ENCODE data around the gene NOL9. TPM values are rescaled to one million over a fixed set of nuclear protein-coding genes. Genes with fewer than 3 reads are reported as not detected.

NOL9 gene
- polyA plus RNA-seq, 1 of the 3 experiments (the other 2 are of a cell fraction), result 7.1 TPM

DNA sequence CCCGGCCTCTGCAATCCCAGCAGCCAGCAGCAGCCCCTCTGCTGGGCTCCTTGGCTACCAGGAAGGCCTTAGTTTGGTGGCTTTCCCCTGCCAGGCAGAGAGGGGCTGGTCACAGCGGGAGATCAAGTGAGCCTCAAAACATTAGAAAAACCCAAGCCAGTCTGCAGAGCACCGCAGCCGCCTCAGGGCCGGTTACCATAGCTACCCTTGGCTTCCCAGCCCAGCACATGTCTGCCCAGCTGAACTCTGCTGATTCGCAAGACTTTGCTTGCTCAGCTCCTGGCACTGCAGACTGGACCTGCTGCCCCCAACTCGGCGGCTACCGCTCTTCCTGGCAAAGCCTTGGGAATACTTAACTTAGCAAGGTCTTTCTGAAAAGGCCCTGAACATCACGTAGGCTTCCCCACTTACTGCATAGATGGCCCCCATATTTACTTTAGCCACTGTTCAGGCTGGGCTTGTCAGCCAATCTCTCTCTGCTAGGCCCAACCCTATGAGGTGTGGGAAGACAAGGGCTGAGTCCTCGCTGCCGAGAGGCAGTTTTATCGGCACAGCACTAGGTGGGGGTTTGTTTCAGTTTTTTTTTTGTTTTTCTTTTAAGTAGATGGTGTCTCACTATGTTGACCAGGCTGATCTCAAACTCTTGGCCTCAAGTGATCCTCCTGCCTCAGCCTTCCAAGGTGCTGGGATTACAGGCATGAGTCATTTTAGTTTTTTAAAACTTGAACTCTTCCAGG lies 34.2 kb downstream of the NOL9 start:
- Histone ChIP-seq H3K9me3 (no peaks in the 10 kb centered on the region), H3F3A (replicated peaks; ENCODE audit: insufficient read depth) (peaks cover 24% of the 10 kb centered on the region), H3K9me2 (no peaks in the 10 kb centered on the region), H3K4me1 (ENCODE audit: control insufficient read depth in 1 of 2, insufficient read depth in 2 of 2, low read depth in 1 of 2, low read length in 1 of 2) (peaks cover 0 to 41% of the 10 kb centered on the region in 2 experiments; a peak in 3 of 4 replicates), H3K9ac (no peak overlapping the region), H3K79me2 (ENCODE audit: insufficient read depth) (no peaks in the 10 kb centered on the region), H3K36me3 (replicated peaks in 1 of 2; ENCODE audit: control insufficient read depth in 1 of 2, insufficient read depth in 2 of 2, low read length in 1 of 2) (no peaks in the 10 kb centered on the region), H3K27ac (ENCODE audit: low read depth in 2 of 2, low read length in 1 of 2) (peak overlapping the region; percentile 35 to 95; a peak in 3 of 4 replicates), H3K4me3 (ENCODE audit: low read depth in 2 of 2, low read length in 1 of 2) (no peak overlapping the region), H3K4me2 (peak overlapping the region; percentile 24; the same call in 1 of the 2 replicates), H4K20me1 (ENCODE audit: insufficient read depth) (no peaks in the 10 kb centered on the region), H3K27me3 (ENCODE audit: insufficient read depth) (no peaks in the 10 kb centered on the region), H2AFZ (ENCODE audit: low read depth) (no peak overlapping the region)
- WGBS (ENCODE audit: low lambda C conversion rate), result 40% methylated on average over 12 of the region's 13 CpGs
- TF ChIP-seq, protein P1, sequence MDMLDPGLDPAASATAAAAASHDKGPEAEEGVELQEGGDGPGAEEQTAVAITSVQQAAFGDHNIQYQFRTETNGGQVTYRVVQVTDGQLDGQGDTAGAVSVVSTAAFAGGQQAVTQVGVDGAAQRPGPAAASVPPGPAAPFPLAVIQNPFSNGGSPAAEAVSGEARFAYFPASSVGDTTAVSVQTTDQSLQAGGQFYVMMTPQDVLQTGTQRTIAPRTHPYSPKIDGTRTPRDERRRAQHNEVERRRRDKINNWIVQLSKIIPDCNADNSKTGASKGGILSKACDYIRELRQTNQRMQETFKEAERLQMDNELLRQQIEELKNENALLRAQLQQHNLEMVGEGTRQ (IDR thresholded peaks at IDR 0.05; ENCODE audit: borderline replicate concordance, low read depth, low read length), result no peak
- TF ChIP-seq MXI1 (IDR thresholded peaks at IDR 0.05; ENCODE audit: low read depth, low read length), result peak; percentile 99
- TF ChIP-seq RAD21 (IDR thresholded peaks at IDR 0.05; ENCODE audit: low read length), result peak; percentile 25
- no peak for TF ChIP-seq YY1 (IDR thresholded peaks at IDR 0.05; ENCODE audit: low read depth)
- TF ChIP-seq POLR2AphosphoS5 (IDR thresholded peaks at IDR 0.05; ENCODE audit: low read depth, low read length), result no peak
- TF ChIP-seq FOXJ3 (CRISPR knock-in tag; IDR thresholded peaks at IDR 0.05), result 0 out of 2 replicates have a peak, but pooled peaks have one; percentile 61
- no peak for TF ChIP-seq MEF2A (IDR thresholded peaks at IDR 0.05; ENCODE audit: borderline replicate concordance, low read depth)
- TF ChIP-seq CHD2 (IDR thresholded peaks at IDR 0.05; ENCODE audit: low read length, partially characterized antibody), result peak; percentile 8
- no peak for TF ChIP-seq GATA2 (CRISPR knock-in tag; IDR thresholded peaks at IDR 0.05)
- TF ChIP-seq EP300 (IDR thresholded peaks at IDR 0.05; ENCODE audit: borderline replicate concordance in 1 of 2, low read depth in 1 of 2, low read length in 1 of 2), result peak in 1 of 2 experiments; percentile 60; a peak in 2 of 4 replicates
- TF ChIP-seq, protein P2, sequence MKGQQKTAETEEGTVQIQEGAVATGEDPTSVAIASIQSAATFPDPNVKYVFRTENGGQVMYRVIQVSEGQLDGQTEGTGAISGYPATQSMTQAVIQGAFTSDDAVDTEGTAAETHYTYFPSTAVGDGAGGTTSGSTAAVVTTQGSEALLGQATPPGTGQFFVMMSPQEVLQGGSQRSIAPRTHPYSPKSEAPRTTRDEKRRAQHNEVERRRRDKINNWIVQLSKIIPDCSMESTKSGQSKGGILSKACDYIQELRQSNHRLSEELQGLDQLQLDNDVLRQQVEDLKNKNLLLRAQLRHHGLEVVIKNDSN (IDR thresholded peaks at IDR 0.05; ENCODE audit: borderline replicate concordance, low read depth), result no peak
- TF ChIP-seq, protein P3, sequence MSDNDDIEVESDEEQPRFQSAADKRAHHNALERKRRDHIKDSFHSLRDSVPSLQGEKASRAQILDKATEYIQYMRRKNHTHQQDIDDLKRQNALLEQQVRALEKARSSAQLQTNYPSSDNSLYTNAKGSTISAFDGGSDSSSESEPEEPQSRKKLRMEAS (IDR thresholded peaks at IDR 0.05; ENCODE audit: low read depth), result peak; percentile 57
- TF ChIP-seq RXRA (IDR thresholded peaks at IDR 0.05; ENCODE audit: borderline replicate concordance, low read depth), result no peak
- CTCF ChIA-PET, result interaction anchor here (0.6 to 23.4 kb wide), 9 partner anchors 18 to 818 kb away, joined by 3 to 439 read pairs (median 4); partner anchors contain the start of genes PLEKHG5 and TNFRSF25
- peak; percentile 82 for DNase-seq
- POLR2A ChIA-PET, result interaction anchor here (0.7 to 1.0 kb wide), 4 partner anchors 13 to 25 kb away, joined by 3 to 8 read pairs (median 4); no protein-coding TSS in a partner anchor

DNA sequence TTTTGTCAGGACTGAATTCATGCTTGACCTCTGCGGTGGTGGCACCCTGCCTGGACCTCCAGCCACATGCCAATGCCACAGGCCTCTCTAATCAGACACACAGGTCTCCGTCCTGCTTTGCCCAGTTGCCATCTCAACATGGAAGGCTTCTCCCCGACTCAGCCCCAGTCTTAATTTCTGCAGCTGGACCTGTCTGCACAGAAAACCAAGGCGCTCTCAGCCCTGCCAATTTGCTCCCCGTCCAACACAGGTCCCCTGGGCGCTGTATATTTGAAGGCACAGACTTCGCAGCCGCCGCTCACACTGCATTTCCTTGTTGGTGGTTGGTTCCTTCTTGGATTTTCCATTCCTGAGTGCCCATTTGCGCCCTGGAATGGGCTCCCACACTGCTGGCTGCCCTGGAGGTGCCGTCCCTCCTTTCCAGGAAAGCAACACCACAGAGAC lies 34.8 kb downstream of the NOL9 start:
- peak; percentile 22 for DNase-seq
- peaks cover 24% of the 10 kb centered on the region for H3F3A ChIP-seq (replicated peaks; ENCODE audit: insufficient read depth)
- H3K4me2 ChIP-seq, result peak overlapping the region; percentile 24; the same call in 1 of the 2 replicates
- no peaks in the 10 kb centered on the region for H3K27me3 ChIP-seq (ENCODE audit: insufficient read depth)
- no peak overlapping the region for H3K9ac ChIP-seq
- peak overlapping the region; percentile 35 to 95; a peak in 3 of 4 replicates for H3K27ac ChIP-seq (ENCODE audit: low read depth in 2 of 2, low read length in 1 of 2)
- no peaks in the 10 kb centered on the region for H3K79me2 ChIP-seq (ENCODE audit: insufficient read depth)
- no peak overlapping the region for H2AFZ ChIP-seq (ENCODE audit: low read depth)
- CTCF ChIA-PET, result interaction anchor here (0.6 to 23.4 kb wide), 9 partner anchors 18 to 818 kb away, joined by 3 to 439 read pairs (median 4); partner anchors contain the start of genes PLEKHG5 and TNFRSF25
- WGBS (ENCODE audit: low lambda C conversion rate), result 81% methylated on average over 10 of the region's 11 CpGs
- no peaks in the 10 kb centered on the region for H4K20me1 ChIP-seq (ENCODE audit: insufficient read depth)
- TF ChIP-seq EP300 (IDR thresholded peaks at IDR 0.05; ENCODE audit: borderline replicate concordance in 1 of 2, low read depth in 1 of 2, low read length in 1 of 2), result no peak
- TF ChIP-seq, protein P4, sequence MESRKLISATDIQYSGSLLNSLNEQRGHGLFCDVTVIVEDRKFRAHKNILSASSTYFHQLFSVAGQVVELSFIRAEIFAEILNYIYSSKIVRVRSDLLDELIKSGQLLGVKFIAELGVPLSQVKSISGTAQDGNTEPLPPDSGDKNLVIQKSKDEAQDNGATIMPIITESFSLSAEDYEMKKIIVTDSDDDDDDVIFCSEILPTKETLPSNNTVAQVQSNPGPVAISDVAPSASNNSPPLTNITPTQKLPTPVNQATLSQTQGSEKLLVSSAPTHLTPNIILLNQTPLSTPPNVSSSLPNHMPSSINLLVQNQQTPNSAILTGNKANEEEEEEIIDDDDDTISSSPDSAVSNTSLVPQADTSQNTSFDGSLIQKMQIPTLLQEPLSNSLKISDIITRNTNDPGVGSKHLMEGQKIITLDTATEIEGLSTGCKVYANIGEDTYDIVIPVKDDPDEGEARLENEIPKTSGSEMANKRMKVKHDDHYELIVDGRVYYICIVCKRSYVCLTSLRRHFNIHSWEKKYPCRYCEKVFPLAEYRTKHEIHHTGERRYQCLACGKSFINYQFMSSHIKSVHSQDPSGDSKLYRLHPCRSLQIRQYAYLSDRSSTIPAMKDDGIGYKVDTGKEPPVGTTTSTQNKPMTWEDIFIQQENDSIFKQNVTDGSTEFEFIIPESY (IDR thresholded peaks at IDR 0.05; ENCODE audit: borderline replicate concordance, low read depth), result no peak
- no peak for TF ChIP-seq NRF1 (IDR thresholded peaks at IDR 0.05; ENCODE audit: low read depth, low read length)
- H3K9me3 ChIP-seq, result no peaks in the 10 kb centered on the region
- no peaks in the 10 kb centered on the region for H3K9me2 ChIP-seq
- H3K4me3 ChIP-seq (ENCODE audit: low read depth in 2 of 2, low read length in 1 of 2), result no peak overlapping the region
- H3K4me1 ChIP-seq (ENCODE audit: control insufficient read depth in 1 of 2, insufficient read depth in 2 of 2, low read depth in 1 of 2, low read length in 1 of 2), result peaks cover 0 to 41% of the 10 kb centered on the region in 2 experiments; a peak in 3 of 4 replicates
- H3K36me3 ChIP-seq (replicated peaks in 1 of 2; ENCODE audit: control insufficient read depth in 1 of 2, insufficient read depth in 2 of 2, low read length in 1 of 2), result no peaks in the 10 kb centered on the region
- POLR2A ChIA-PET, result interaction anchor here (0.7 to 1.0 kb wide), 4 partner anchors 12 to 25 kb away, joined by 3 to 8 read pairs (median 4); no protein-coding TSS in a partner anchor
